Tibial artery (tissue), 4 donors: ENCODE results near the gene GPR107.

ENCODE experiments used
- DNase-seq, 2 donors: peaks; one replicate each; pipeline ENCODE4 v3.0.0-alpha.2; 2019
- H3K27ac ChIP-seq, 2 donors: fragments of 200-600 bp; sonication (generic) in 1 of 2; 1 replicate in 1 of 2; 2 replicates in 1 of 2; pipeline ENCODE4 v1.5.1; 2018 to 2019; ENCODE audit warnings: mild to moderate bottlenecking in 1 of 2
- H3K27me3 ChIP-seq, 2 donors: fragments of 200-600 bp; sonication (generic) in 1 of 2; one replicate each; pipeline versions ENCODE4 v1.5.1 to v1.6.0; 2016 to 2019
- H3K36me3 ChIP-seq, 3 donors: fragments of 200-600 bp; sonication (generic) in 2 of 3; one replicate each; pipeline ENCODE4 v1.5.1; 2016 to 2019; ENCODE audit warnings: mild to moderate bottlenecking in 2 of 3
- H3K4me1 ChIP-seq, 4 donors: fragments of 200-600 bp; sonication (generic) in 2 of 4; 1 replicate in 3 of 4; 2 replicates in 1 of 4; pipeline ENCODE4 v1.5.1; 2016 to 2019
- H3K4me3 ChIP-seq, 2 donors: fragments of 200-600 bp; sonication (generic) in 1 of 2; 1 replicate in 1 of 2; 2 replicates in 1 of 2; pipeline ENCODE4 v1.5.1; 2018 to 2019; ENCODE audit warnings: mild to moderate bottlenecking in 2 of 2
- H3K9me3 ChIP-seq, 3 donors: fragments of 200-600 bp; sonication (generic) in 1 of 3; one replicate each; pipeline ENCODE4 v1.5.1; 2016 to 2019
- CTCF ChIP-seq, 2 experiments: fragments of 200-600 bp in 1 of 2; fragments of 450-650 bp in 1 of 2; IDR thresholded peaks; one replicate each; pipeline ENCODE4 v1.5.1; 2017 to 2019; ENCODE audit warnings: antibody characterized with exemption in 2 of 2, mild to moderate bottlenecking in 1 of 2, moderate library complexity in 1 of 2
- intact Hi-C: fragments of 100-400 bp; cut with DNase I; formaldehyde crosslinking; loops from one replicate; pipeline ENCODE4 v1.15.0; 2023; ENCODE audit warnings: low total_unique reads

The GPR107 gene

GRCh38 chr9:130030651-130031127 is 23.0 kb upstream of the GPR107 start:
- Histone ChIP-seq H3K4me3 (no peak overlapping the region), H3K9me3 (no peaks in the 10 kb centered on the region), H3K4me1 (peaks cover 0 to 72% (median 21%) of the 10 kb centered on the region in 4 donors), H3K36me3 (no peaks in the 10 kb centered on the region), H3K27ac (no peak overlapping the region), H3K27me3 (no peaks in the 10 kb centered on the region)
- no peak for DNase-seq
- no peak for TF ChIP-seq CTCF (IDR thresholded peaks at IDR 0.05)
- intact Hi-C loops: no loop called here

DNA sequence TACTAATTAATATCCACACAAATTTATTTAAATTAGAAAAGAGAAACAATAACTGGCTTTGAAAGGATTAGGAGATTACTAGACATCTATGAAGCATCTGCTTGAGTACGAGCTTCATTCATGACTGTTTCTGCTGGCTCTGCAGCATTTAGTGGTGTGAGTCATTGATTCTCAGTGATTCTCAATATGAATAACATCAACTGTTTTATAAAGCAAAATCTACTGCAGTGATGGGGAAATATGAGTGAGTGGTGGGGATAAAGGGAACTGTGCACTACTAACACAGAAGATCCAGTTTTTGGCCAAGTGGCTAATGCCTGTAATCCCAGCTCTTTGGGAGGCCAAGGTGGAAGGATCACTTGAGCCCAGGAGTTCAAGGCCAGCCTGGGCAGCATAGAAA is 19.1 kb upstream of the GPR107 start:
- H3K4me3 ChIP-seq: no peak overlapping the region
- no peak for TF ChIP-seq CTCF (IDR thresholded peaks at IDR 0.05)

GRCh38 chr9:130036099-130036498 is 17.6 kb upstream of the GPR107 start:
- no peaks in the 10 kb centered on the region for H3K36me3 ChIP-seq
- no peaks in the 10 kb centered on the region for H3K9me3 ChIP-seq
- H3K27ac ChIP-seq: peak overlapping the region in 1 of 2 donors; percentile 22
- H3K4me3 ChIP-seq: no peak overlapping the region
- DNase-seq: no peak
- intact Hi-C loops: no loop called here
- no peak for TF ChIP-seq CTCF (IDR thresholded peaks at IDR 0.05)
- H3K27me3 ChIP-seq: no peaks in the 10 kb centered on the region
- peaks cover 0 to 87% (median 33%) of the 10 kb centered on the region in 4 donors for H3K4me1 ChIP-seq

More for the DNA sequence above, 19.1 kb upstream of the GPR107 start:
- Histone ChIP-seq H3K4me1 (peaks cover 0 to 90% (median 32%) of the 10 kb centered on the region in 4 donors), H3K36me3 (no peaks in the 10 kb centered on the region), H3K9me3 (no peaks in the 10 kb centered on the region), H3K27me3 (no peaks in the 10 kb centered on the region), H3K27ac (no peak overlapping the region)
- DNase-seq: no peak
- intact Hi-C loops: no loop called here

DNA sequence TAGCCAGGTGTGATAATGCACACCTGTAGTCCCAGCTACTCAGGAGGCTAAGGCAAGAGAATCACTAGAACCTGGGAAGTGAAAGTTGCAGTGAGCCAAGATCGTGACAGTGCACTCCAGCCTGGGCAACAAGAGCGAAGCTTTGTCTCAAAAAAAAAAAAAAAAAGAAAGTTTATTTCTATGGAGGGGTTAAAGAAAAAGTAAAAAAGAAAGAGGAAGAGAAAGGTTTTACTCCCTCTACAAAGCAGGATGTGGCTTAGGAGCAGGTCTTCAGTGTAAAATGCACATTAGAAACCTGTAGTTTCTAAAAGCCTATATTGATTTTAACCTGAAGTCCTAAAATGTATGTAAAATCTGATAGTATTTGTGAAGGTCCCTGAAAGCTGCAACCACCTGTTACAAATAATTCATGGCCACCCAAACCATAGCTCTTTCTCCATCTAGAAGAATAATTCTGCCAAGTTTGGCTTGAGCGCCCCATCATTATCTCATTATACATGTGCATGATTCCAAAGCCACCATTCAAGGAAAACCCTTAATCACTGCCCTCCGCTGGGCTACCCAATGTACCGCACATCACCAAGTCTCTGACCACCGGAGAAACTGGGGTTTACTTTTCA is 14.1 kb upstream of the GPR107 start:
- no peak for DNase-seq
- TF ChIP-seq CTCF (IDR thresholded peaks at IDR 0.05): no peak
- no peak overlapping the region for H3K27ac ChIP-seq
- H3K4me3 ChIP-seq: no peak overlapping the region
- H3K9me3 ChIP-seq: no peaks in the 10 kb centered on the region
- intact Hi-C loops: loop anchor here (5.0 kb wide), 1 partner anchor 202 kb away; the partner anchor contains the start of genes C9orf78 and USP20
- peaks cover 0 to 70% (median 37%) of the 10 kb centered on the region in 4 donors for H3K4me1 ChIP-seq
- no peaks in the 10 kb centered on the region for H3K27me3 ChIP-seq
- peaks cover 0 to 5% (median 0%) of the 10 kb centered on the region in 3 donors for H3K36me3 ChIP-seq

DNA sequence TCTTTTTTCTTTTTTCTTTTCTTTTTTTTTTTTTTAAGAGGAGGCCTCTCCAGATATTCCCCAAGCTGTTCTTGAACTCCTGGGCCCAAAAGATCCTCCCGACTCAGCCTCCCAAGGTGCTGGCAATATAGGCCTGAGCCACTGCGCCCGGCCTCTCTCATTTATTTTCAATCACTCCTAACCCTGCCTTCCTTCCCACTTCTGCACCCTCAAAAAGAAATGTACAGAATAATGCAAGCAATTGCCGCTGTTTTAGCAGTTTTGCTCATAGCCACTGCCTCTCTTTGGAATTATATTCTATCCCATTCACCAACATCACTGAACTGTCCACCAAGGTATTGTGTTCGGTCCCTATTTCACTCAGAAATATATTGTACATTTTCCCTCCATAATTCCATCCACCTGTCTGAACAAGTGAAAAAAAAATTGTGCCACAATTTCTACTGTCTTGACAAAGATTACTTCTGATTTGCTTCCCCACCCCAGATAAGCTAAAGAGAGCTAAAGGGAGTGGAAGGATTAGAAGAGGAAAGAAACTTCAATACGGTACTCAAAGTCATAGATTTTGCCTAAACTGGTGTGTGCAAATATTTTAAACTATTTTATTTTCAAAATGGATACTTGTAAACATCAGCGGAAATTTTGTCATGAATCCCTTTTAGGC is 12.6 kb upstream of the GPR107 start:
- Histone ChIP-seq H3K27ac (peak overlapping the region; percentile 83 to 96), H3K4me1 (peaks cover 0 to 55% (median 34%) of the 10 kb centered on the region in 4 donors), H3K4me3 (peak overlapping the region; percentile 72 to 98), H3K36me3 (peaks cover 0 to 5% (median 0%) of the 10 kb centered on the region in 3 donors), H3K9me3 (no peaks in the 10 kb centered on the region), H3K27me3 (no peaks in the 10 kb centered on the region)
- TF ChIP-seq CTCF (IDR thresholded peaks at IDR 0.05): no peak
- intact Hi-C loops: loop anchor here (5.0 kb wide), 1 partner anchor 204 kb away; the partner anchor contains the start of genes C9orf78 and USP20
- no peak for DNase-seq
